LNCAP (cell line): ENCODE measurements around the gene AKT1S1.

Experiments
- TF ChIP-seq, protein P1 (sequence below): fragments of 450-650 bp; IDR thresholded peaks from 2 replicates; pipeline ENCODE4 v1.5.1; 2017; ENCODE audit warnings: mild to moderate bottlenecking

Gene AKT1S1

DNA sequence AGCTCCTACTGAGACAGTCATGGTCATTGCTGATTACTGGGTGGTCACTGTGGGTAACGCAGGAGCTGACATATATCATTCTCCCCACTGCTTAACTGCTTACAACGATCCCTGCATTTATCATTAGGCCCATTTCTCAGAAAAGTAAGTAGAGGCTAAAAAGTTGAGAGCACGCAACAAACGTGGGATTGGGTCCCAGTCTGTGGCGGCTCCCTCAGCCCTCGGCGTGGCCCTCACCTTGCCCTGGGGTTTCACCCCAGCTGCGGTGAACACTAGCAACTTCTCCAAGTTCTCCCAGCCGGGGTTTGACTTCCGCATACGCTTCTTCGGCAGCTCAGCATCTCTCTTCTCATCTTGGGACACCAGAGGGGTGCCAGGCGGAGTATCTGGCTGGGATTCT is 12.3 kb downstream of the AKT1S1 start:
- TF ChIP-seq, protein P1, sequence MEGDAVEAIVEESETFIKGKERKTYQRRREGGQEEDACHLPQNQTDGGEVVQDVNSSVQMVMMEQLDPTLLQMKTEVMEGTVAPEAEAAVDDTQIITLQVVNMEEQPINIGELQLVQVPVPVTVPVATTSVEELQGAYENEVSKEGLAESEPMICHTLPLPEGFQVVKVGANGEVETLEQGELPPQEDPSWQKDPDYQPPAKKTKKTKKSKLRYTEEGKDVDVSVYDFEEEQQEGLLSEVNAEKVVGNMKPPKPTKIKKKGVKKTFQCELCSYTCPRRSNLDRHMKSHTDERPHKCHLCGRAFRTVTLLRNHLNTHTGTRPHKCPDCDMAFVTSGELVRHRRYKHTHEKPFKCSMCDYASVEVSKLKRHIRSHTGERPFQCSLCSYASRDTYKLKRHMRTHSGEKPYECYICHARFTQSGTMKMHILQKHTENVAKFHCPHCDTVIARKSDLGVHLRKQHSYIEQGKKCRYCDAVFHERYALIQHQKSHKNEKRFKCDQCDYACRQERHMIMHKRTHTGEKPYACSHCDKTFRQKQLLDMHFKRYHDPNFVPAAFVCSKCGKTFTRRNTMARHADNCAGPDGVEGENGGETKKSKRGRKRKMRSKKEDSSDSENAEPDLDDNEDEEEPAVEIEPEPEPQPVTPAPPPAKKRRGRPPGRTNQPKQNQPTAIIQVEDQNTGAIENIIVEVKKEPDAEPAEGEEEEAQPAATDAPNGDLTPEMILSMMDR, result no peak

- TF ChIP-seq, protein P1, result no peak
Observed at GRCh38 chr19:49863935-49864320, 13.2 kb downstream of the AKT1S1 start.

GRCh38 chr19:49863254-49863934 is 13.8 kb downstream of the AKT1S1 start:
- TF ChIP-seq, protein P1, result no peak

DNA sequence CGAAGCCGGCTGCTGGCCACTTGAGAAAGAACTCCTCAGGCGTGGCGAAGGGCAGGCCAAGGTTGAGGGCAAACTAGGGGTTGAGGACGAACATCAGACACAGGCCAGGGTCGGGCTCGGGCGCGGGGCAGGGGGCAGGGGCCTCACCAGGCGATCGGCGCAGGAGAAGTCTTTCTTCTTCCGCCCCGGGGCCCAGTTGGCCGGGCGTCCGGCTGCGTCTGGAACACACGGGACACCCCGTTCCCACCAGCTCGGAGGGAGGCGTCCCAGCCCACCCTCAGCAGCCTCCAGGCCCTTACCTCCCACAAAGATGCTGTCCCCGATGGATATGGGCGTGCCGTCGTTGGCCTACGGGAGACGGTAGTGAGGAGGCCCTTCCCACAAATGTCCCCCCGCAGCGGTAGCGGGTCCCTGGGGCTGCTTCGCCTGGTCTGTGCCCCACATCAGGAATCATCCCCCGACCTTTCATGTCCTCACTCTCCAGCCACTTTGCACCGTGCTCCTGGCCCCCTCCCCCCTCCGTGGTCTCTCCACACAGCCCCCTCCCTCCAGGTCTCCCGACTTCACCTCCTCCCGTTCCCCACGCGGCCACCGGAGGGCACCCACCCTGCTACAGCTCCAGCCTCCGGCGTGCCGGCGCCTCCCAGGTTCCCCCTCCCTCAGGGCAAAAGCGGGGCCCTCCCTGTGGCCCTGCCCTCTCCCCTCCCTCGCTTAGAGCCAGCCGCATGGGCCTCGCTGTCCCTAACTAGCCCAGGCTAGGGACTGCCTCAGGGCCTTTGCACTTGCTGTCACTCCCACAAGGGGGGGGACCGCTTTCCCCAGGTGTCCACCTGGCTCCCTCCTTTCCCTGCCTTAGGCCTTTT is 14.5 kb downstream of the AKT1S1 start:
- TF ChIP-seq, protein P1, result peak; percentile 45

DNA sequence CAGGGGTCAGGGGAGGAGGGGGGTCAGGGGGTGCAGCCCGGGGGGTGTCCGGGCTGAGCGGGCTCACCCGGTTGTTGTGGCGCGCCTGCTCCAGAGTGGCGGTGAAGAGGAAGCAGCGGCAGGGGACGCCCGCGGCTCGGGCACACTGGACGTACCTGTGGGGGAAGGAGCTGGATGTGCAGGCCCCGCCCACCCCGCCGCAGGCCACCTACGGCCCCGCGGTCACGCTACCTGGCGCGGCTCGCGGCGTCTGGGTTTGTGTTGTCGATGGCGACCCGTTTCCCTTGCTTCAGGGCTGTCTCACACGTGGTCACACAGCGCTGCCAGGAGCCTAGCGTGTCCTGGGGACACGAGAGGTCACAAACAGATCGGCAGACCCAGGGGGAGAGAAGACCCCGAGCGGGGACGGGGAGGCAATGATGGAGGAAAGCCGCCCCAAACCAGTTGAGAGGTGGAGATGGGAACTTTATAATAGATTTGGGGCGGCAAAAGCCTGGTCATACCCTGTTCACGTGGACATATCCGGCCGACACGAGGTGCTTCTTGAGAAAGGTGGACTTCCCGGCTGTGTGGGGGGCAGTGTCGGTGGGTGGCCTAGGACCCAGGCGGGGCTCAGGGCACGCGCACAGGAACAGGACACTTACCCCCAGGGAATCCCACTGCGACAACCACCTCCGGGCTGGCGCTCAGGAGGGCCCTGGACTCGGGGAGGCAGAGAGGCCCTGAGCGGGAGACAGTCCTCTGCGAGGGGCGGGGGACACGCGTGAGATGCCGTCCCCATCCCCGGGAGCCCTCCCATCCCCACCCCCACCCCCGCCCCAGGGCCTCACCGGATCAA is 15.4 kb downstream of the AKT1S1 start:
- TF ChIP-seq, protein P1, result no peak

DNA sequence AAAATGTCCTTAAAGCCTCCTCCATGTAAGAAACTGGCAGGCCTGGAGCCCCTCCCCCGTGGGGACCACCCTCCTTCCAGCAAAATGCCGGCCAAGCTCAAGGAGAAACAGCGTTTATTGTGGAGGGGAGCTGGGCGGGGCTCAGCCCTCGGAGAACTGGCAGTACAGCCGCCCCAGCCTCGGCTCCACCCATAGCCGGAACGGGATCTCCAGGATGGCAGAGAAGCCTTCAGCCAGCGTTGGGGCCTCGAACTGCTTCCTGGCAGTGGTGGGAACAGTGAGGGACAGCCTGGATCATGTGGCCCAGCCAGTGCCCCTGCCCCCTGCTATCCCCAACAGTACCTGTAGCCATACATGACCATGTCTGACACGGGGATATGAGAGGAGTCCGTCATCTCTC is 16.0 kb downstream of the AKT1S1 start:
- TF ChIP-seq, protein P1, result no peak

DNA sequence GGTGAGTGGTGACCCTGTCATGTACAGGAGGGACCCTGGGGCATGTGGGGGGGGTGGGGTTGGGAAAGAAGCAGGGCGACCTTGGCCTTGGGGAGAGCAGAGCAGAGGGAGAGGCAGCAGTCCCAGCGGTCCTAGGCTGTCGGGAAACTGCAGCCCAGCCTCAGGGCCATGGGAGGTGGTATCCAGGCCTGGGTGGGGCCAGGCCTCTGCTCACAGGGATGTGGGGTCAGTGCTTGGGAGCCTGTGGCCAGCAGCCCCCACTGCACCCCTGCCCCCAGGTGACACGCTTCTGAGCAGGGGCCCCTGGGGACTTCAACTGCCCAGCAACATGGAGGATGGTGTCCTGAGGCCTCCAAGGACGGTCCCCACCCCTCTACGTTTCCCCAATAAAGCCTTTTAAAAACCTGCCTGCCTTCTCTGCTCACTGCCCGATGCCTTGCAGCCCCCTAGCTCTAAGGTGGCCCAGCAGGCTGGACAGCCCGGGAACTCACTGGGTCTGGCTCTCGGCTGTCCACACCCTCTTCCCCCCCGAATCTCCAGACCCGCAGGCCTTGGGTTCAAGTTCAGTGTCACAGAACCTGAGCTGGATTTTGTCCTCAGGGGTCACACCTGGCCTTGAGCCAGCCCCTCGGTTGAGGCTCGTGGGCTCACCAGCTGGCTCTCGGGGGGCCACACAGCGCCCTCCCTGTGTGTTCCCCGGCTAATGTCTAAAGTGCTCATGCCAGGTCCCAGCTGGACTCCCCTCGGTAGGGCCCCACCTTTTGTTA is 16.6 kb downstream of the AKT1S1 start:
- TF ChIP-seq, protein P1, result no peak
